AG10803 (cell line): ENCODE results near the gene KPNA1.

Experiments
- DNase-seq: peaks from one replicate; pipeline ENCODE4 v3.0.0; 2010; ENCODE audit warnings: low read depth
- H3K4me3 ChIP-seq: 2 replicates; pipeline ENCODE4 v1.5.1; 2011; ENCODE audit warnings: mild to moderate bottlenecking, low read length, control low read depth
- TF ChIP-seq, protein P1 (sequence below): conservative IDR thresholded peaks from 2 replicates; pipeline ENCODE4 v1.5.1; 2011; ENCODE audit warnings: mild to moderate bottlenecking, low read length, control low read depth, inconsistent platforms

KPNA1 gene

DNA sequence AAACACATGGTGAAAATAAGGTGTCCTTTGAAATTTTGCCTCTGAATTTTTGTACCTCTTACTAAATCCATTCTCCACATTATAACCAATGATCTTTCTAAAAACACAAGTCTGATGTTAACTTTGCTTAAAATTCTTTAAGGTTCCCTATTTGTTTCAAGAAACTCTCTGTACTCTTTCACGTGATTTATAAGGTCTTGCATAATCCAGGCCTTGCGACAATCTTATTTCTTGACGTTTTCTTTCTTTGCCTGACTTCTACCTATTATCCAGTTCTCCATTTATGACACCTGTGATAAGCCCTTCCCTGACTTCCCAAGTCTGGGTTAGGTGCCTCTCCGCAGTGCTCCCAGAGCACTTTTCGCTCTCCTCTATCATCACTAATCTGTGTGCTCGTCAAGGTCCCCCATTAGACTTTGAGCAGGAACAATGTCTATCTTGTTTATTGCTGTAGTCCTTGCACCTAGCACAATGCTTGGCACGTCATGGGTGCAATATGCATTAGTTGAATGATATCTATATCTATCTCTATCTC is 24.3 kb upstream of the KPNA1 start:
- TF ChIP-seq, protein P1, sequence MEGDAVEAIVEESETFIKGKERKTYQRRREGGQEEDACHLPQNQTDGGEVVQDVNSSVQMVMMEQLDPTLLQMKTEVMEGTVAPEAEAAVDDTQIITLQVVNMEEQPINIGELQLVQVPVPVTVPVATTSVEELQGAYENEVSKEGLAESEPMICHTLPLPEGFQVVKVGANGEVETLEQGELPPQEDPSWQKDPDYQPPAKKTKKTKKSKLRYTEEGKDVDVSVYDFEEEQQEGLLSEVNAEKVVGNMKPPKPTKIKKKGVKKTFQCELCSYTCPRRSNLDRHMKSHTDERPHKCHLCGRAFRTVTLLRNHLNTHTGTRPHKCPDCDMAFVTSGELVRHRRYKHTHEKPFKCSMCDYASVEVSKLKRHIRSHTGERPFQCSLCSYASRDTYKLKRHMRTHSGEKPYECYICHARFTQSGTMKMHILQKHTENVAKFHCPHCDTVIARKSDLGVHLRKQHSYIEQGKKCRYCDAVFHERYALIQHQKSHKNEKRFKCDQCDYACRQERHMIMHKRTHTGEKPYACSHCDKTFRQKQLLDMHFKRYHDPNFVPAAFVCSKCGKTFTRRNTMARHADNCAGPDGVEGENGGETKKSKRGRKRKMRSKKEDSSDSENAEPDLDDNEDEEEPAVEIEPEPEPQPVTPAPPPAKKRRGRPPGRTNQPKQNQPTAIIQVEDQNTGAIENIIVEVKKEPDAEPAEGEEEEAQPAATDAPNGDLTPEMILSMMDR, result no peak
- no peak for DNase-seq
- no peak overlapping the region for H3K4me3 ChIP-seq

DNA sequence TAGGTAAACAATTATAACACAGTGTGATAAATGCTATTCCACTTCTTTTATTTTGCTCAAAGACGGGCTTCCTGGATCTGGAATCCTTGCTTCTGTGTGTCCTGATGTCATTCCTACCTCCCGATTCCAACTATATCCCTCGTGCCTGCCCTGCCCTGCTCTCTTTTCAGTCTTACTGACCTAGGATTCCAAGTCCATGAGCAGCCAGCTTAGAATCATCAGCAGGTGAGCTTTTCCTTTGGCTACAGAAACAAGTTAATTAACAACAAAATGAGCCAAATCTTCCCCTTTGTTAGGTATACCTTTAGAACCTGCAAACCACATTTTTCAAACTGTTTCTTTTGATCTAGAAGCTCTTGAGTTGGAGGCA is 21.9 kb upstream of the KPNA1 start:
- H3K4me3 ChIP-seq, result no peak overlapping the region
- no peak for DNase-seq
- TF ChIP-seq, protein P1, result no peak

DNA sequence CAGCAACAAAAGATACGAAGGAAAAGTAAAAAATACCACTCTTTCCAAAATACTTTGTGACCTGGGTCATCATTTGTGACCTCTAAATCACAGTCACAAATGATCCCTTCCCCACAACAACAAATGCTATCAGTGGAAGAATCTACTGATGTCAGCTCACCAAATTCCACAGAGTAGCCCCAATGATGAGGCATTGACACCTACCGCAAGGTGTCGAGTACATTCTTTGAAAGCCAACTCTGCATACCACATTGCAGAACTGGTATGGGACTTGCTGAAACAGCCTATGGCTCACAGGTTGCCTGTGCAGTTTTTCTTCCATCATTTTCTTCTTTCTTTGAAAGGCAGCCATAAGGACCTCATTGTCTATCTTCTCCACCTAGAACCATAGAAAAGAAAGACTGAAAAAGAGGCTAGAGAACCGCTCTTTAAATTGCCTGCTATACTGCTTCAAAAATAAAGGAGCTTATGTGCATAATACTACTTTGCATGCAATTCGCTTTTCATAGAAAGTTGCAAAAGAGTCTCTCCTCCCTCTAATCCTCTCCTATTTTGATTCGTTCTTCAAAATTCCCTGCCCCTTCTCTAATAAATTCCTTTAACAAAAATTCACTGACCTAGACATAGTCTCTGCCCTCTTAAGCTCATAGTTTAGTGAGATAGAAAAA is 21.4 kb upstream of the KPNA1 start:
- TF ChIP-seq, protein P1, result no peak
- H3K4me3 ChIP-seq, result no peak overlapping the region
- no peak for DNase-seq

DNA sequence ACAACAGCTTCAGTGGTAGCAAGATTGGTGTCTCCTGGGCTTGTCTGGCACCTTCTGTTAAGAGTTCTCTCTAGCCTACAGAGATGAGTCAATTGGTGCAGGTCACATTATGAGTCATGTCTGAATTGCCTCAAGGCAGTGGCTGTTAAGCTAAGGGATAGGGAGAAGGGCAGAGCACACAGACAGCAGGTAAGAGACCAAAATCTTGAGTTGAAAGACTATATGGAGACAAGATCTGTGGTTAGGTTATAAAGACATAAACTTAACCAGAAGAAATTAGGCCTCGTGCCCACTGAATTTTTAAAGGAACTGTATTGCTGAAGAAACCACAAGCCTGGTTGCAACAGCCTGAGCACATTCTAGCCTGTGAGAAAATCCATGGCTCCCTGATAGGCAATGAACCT is 19.2 kb upstream of the KPNA1 start:
- TF ChIP-seq, protein P1, result no peak
- peak; percentile 71 for DNase-seq
- no peak overlapping the region for H3K4me3 ChIP-seq

DNA sequence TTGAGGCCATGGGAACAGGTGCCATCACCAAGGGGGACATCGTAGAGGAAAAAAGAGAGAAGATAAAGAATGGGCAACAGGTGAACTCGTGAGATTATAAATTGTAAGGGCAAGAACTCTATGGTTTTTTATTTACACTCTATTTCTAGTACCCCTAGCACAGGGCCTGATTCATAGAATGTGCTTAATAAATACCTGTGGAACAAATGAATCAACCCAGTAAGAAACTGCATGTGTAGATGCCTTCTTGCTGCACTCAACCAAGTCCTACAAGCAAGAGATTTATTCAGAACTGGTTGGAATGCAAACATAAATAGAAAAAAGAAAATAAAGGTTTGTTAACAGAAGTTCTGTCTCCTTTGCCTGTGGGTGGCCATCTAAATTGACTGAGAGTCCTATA is 18.7 kb upstream of the KPNA1 start:
- no peak for DNase-seq
- H3K4me3 ChIP-seq, result no peak overlapping the region
- TF ChIP-seq, protein P1, result no peak

DNA sequence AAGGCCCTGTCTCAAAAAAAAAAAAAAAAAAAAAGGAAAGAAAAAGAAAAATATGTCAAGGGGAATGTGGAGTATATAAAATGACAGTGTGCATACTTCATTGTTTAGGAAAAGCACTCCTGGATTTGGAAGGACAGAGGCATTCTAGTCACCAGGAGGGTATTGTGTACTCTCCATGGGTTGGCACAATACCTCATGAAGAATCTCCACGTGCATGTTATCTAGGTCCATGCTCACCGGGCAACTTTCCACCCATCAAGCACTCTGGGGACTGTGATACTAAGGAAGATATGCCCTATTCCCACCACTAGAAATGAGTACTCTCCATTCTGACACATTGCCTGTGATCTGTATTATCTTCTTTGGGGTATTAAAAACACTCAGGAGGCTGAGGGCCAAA is 15.4 kb upstream of the KPNA1 start:
- TF ChIP-seq, protein P1, result no peak
- no peak overlapping the region for H3K4me3 ChIP-seq
- DNase-seq, result no peak

DNA sequence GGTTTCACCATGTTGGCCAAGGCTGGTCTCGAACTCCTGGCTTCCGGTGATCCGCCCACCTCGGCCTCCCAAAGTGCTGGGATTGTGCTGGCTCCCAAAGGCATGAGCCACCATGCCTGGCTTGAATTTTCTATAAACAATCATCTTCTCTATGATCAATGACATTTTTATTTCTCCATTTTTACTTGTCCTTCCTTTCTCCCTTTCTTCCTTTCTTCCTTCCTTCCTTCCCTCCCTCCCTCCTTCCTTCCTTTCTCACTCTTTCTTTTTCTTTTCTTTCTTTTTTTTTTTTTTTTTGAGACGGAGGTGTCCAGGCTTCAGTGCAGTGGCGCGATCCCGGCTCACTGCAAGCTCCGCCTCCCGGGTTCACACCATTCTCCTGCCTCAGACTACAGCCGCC is 8.6 kb upstream of the KPNA1 start:
- TF ChIP-seq, protein P1, result no peak
- DNase-seq, result no peak
- H3K4me3 ChIP-seq, result no peak overlapping the region
